ENCODE results near the gene NPL.

GRCh38 chr1:182877842-182878241, 88.3 kb downstream of the NPL start:
- TF ChIP-seq RAD21 (IDR thresholded peaks at IDR 0.05; ENCODE audit: low read depth) (no peak), TAF1 (IDR thresholded peaks at IDR 0.05; ENCODE audit: low read depth) (no peak), REST (IDR thresholded peaks at IDR 0.05; ENCODE audit: low read depth) (no peak), CEBPB (IDR thresholded peaks at IDR 0.05) (no peak), MAX (IDR thresholded peaks at IDR 0.05) (no peak), ZBTB7A (IDR thresholded peaks at IDR 0.05; ENCODE audit: low read depth) (no peak), EP300 (IDR thresholded peaks at IDR 0.05; ENCODE audit: borderline replicate concordance) (no peak), TCF12 (IDR thresholded peaks at IDR 0.05; ENCODE audit: low read depth) (no peak), TEAD4 (IDR thresholded peaks at IDR 0.05) (no peak), USF1 (IDR thresholded peaks at IDR 0.05) (no peak), FOXM1 (IDR thresholded peaks at IDR 0.05; ENCODE audit: borderline replicate concordance, low read depth) (no peak), CREB1 (IDR thresholded peaks at IDR 0.05; ENCODE audit: low read depth) (no peak), YY1 (IDR thresholded peaks at IDR 0.05; ENCODE audit: low read depth) (no peak), EGR1 (IDR thresholded peaks at IDR 0.05) (no peak)

Data from Ishikawa (cell line).